HCT116 (cell line): ENCODE data around the gene SF3B4. TPM values are rescaled to one million over a fixed set of nuclear protein-coding genes. Genes with fewer than 3 reads are reported as not detected.

ENCODE experiments used
- ATAC-seq: fragments of 200-7000 bp; cut with Tn5 transposase; 2 replicates; pipeline ENCODE4 v1.9.1; 2020; ENCODE audit warnings: mild to moderate bottlenecking, moderate library complexity
- BruUV-seq: library from RNA; stranded (reverse); fragments of 400-500 nt; replicated peaks from 2 replicates; lab custom pipeline; 2021; lab: Mats Ljungman, UMichigan
- CTCF ChIA-PET: fragments of 300-600 bp; sonication (Branson Sonifier 250); formaldehyde crosslinking; loops from one replicate; lab custom pipeline; 2021; ENCODE audit warnings: antibody characterized with exemption; lab: Charles Lee
- POLR2A ChIA-PET: fragments of 300-600, 350-600 bp; sonication (Branson Sonifier 250); formaldehyde crosslinking; loops from one replicate; lab custom pipeline; 2021; ENCODE audit warnings: antibody characterized with exemption; lab: Charles Lee
- RAD21 ChIA-PET, 2 experiments: fragments of 300-600 bp; sonication (Branson Sonifier 250); formaldehyde crosslinking; loops; one replicate each; lab custom pipeline; 2023; ENCODE audit warnings: low total read pairs in 2 of 2; ENCODE audit not compliant: uncharacterized antibody in 2 of 2, unreplicated experiment in 2 of 2, low non-redundant PET in 1 of 2; lab: Charles Lee
- DNase-seq: peaks from one replicate; pipeline ENCODE4 v3.0.0-alpha.2; 2010; ENCODE audit warnings: low read depth, low spot score
- H2AFZ ChIP-seq: fragments of 200-600 bp; shearing (Covaris generic), sonication (generic); 2 replicates; pipeline ENCODE4 v1.6.1; 2017; ENCODE audit warnings: low read depth, mixed run types, mixed read lengths, antibody characterized with exemption, low read length; ENCODE audit not compliant: poor library complexity, severe bottlenecking
- H3K27ac ChIP-seq: 2 replicates; pipeline ENCODE4 v1.5.1; 2012; ENCODE audit warnings: low read depth, low read length
- H3K27me3 ChIP-seq: fragments of 200-600 bp; sonication (generic); 2 replicates; pipeline ENCODE4 v1.6.1; 2016; ENCODE audit warnings: mixed run types, low read length, mixed read lengths; ENCODE audit not compliant: insufficient read depth
- H3K36me3 ChIP-seq, 2 experiments: fragments of 200-500 bp in 1 of 2; fragments of 200-600 bp in 1 of 2; sonication (Bioruptor generic) in 1 of 2; sonication (generic) in 1 of 2; 2 replicates each; pipeline versions ENCODE4 v1.5.1 to v1.6.1; 2014 to 2016; ENCODE audit warnings: low read length in 2 of 2, inconsistent platforms in 1 of 2, mixed read lengths in 1 of 2, mixed run types in 1 of 2; ENCODE audit not compliant: insufficient read depth in 2 of 2, control insufficient read depth in 1 of 2
- H3K4me1 ChIP-seq, 2 experiments: fragments of 200-600 bp in 1 of 2; sonication (generic) in 1 of 2; 2 replicates each; pipeline versions ENCODE4 v1.5.1 to v1.6.1; 2012 to 2017; ENCODE audit warnings: low read length in 2 of 2, inconsistent platforms in 1 of 2, mild to moderate bottlenecking in 1 of 2, mixed read lengths in 1 of 2, mixed run types in 1 of 2, moderate library complexity in 1 of 2; ENCODE audit not compliant: insufficient read depth in 2 of 2, control insufficient read depth in 1 of 2
- H3K4me2 ChIP-seq: fragments of 200-600 bp; sonication (generic); 2 replicates; pipeline ENCODE4 v1.6.1; 2017; ENCODE audit warnings: mixed run types, low read length, mixed read lengths
- H3K4me3 ChIP-seq, 2 experiments: fragments of 200-600 bp in 1 of 2; sonication (generic) in 1 of 2; replicated peaks in 1 of 2; 2 replicates each; pipeline ENCODE4 v1.5.1; 2011 to 2016; ENCODE audit warnings: low read length in 2 of 2, control low read depth in 1 of 2, low read depth in 1 of 2, mild to moderate bottlenecking in 1 of 2, mixed read lengths in 1 of 2, mixed run types in 1 of 2
- H3K79me2 ChIP-seq: fragments of 200-600 bp; sonication (generic); 2 replicates; pipeline ENCODE4 v1.6.1; 2017; ENCODE audit warnings: mild to moderate bottlenecking, mixed run types, low read length, moderate library complexity, mixed read lengths; ENCODE audit not compliant: insufficient read depth
- H3K9ac ChIP-seq: fragments of 200-600 bp; sonication (generic); 2 replicates; pipeline ENCODE4 v1.6.1; 2016; ENCODE audit warnings: low read length, mixed read lengths
- H3K9me2 ChIP-seq: fragments of 200-600 bp; sonication (generic), shearing (Covaris generic); 2 replicates; pipeline ENCODE4 v1.6.1; 2017; ENCODE audit warnings: mixed run types, mild to moderate bottlenecking, moderate library complexity; ENCODE audit not compliant: insufficient read depth
- H3K9me3 ChIP-seq, 2 experiments: fragments of 200-500 bp in 1 of 2; fragments of 200-600 bp in 1 of 2; sonication (Bioruptor generic) in 1 of 2; sonication (generic) in 1 of 2; 2 replicates each; pipeline ENCODE4 v1.6.1; 2014 to 2017; ENCODE audit warnings: low read length in 2 of 2, mixed read lengths in 2 of 2, inconsistent platforms in 1 of 2, low read depth in 1 of 2, mild to moderate bottlenecking in 1 of 2, mixed run types in 1 of 2, moderate library complexity in 1 of 2; ENCODE audit not compliant: control insufficient read depth in 1 of 2, insufficient read depth in 1 of 2
- H4K20me1 ChIP-seq: fragments of 200-600 bp; sonication (generic), shearing (Covaris generic); 2 replicates; pipeline ENCODE4 v1.6.1; 2017; ENCODE audit warnings: mixed run types, mild to moderate bottlenecking, moderate library complexity; ENCODE audit not compliant: insufficient read depth
- EGR1 ChIP-seq: IDR thresholded peaks from 2 replicates; pipeline ENCODE4 v1.6.1; 2012; ENCODE audit warnings: low read depth
- ELF1 ChIP-seq: IDR thresholded peaks from 2 replicates; pipeline ENCODE4 v1.6.1; 2012; ENCODE audit warnings: low read depth, borderline replicate concordance
- EZH2 ChIP-seq: fragments of 200-600 bp; sonication (generic); IDR thresholded peaks from 2 replicates; pipeline ENCODE4 v1.6.1; 2017; ENCODE audit warnings: antibody characterized with exemption, mixed run types
- EZH2phosphoT487 ChIP-seq: fragments of 200-600 bp; IDR thresholded peaks from 2 replicates; pipeline ENCODE4 v1.6.1; 2018; ENCODE audit warnings: antibody characterized with exemption, borderline replicate concordance
- FOSL1 ChIP-seq: IDR thresholded peaks from 2 replicates; pipeline ENCODE4 v1.6.1; 2012; ENCODE audit warnings: low read depth
- JUND ChIP-seq: IDR thresholded peaks from 2 replicates; pipeline ENCODE4 v1.6.1; 2012
- POLR2AphosphoS5 ChIP-seq: IDR thresholded peaks from 2 replicates; pipeline ENCODE4 v1.6.1; 2011; ENCODE audit warnings: mild to moderate bottlenecking, low read depth, low read length, moderate library complexity
- SIN3A ChIP-seq: IDR thresholded peaks from 2 replicates; pipeline ENCODE4 v1.6.1; 2012; ENCODE audit warnings: low read depth
- SP1 ChIP-seq: IDR thresholded peaks from 2 replicates; pipeline ENCODE4 v1.6.1; 2012; ENCODE audit warnings: low read depth
- TCF7L2 ChIP-seq: IDR thresholded peaks from 2 replicates; pipeline ENCODE4 v1.7.0; 2011; ENCODE audit warnings: borderline replicate concordance, inconsistent platforms; ENCODE audit not compliant: insufficient read depth, insufficient read length; ENCODE audit errors: extremely low read depth
- YY1 ChIP-seq: IDR thresholded peaks from 2 replicates; pipeline ENCODE4 v1.6.1; 2011; ENCODE audit warnings: low read length, low read depth, moderate library complexity, mild to moderate bottlenecking; ENCODE audit not compliant: insufficient replicate concordance; ENCODE audit errors: extremely low read depth
- ZFX ChIP-seq: fragments of 450-650 bp; IDR thresholded peaks from 2 replicates; pipeline ENCODE4 v1.6.1; 2017
- intact Hi-C: fragments of 100-400 bp; cut with micrococcal nuclease; formaldehyde crosslinking; loops from 2 replicates; pipeline ENCODE4 v1.10.0; 2022
- total RNA-seq: library from RNA; stranded (reverse); gene quantifications from one replicate; pipeline ENCODE4 v1.2.1, GENCODE V29; 2021; ENCODE audit not compliant: unreplicated experiment
- TF ChIP-seq, protein P1 (sequence below): IDR thresholded peaks from 2 replicates; pipeline ENCODE4 v1.6.1; 2012
- TF ChIP-seq, protein P2 (sequence below): IDR thresholded peaks from 2 replicates; pipeline ENCODE4 v1.6.1; 2012; ENCODE audit warnings: low read depth
- TF ChIP-seq, protein P3 (sequence below): IDR thresholded peaks from 2 replicates; pipeline ENCODE4 v1.6.1; 2012
- TF ChIP-seq, protein P4 (sequence below), 3 experiments: fragments of 200-600 bp in 1 of 3; sonication (generic) in 1 of 3; IDR thresholded peaks in 2 of 3; conservative IDR thresholded peaks in 1 of 3; 2 replicates each; pipeline ENCODE4 v1.5.1; 2012 to 2017; ENCODE audit warnings: low read depth in 2 of 3, low read length in 2 of 3, antibody characterized with exemption in 1 of 3, borderline replicate concordance in 1 of 3, control low read depth in 1 of 3, mild to moderate bottlenecking in 1 of 3, mixed read lengths in 1 of 3, mixed run types in 1 of 3, moderate library complexity in 1 of 3; ENCODE audit not compliant: insufficient read depth in 1 of 3

SF3B4 gene
- total RNA-seq, 1 experiment from 2014 or later, result 88.5 TPM

DNA sequence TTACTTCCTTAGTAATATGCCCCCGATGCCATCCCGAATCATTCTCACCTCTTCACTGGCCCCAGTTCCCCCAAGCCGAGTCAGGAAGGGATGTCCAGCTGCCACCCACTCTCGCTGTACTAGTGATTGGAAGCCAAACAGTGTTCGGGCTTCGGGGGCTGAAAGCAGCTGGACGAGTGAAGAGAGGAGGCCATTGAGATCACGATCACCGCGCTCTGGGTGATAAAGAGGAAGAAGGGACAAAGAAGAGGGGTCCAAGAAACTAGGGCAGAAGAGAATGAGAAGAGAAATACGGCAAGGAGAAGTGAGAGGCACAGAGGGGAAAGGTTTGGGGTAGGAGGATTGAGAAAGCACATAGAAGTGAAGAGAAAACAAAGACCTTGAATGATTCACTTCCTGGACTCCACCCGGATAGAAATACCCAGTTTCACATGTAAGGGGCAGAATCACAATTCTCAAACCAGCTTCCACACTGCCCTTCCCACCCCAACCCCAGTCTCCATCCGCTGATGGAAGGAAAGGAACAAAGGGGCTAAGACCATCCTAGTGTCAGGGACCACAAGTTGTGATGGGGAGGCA, 3.7 kb upstream of the SF3B4 start:
- POLR2A ChIA-PET, result interaction anchor here (0.6 kb wide), 1 partner anchor 12 kb away, joined by 5 read pairs; no protein-coding TSS in a partner anchor
- Histone ChIP-seq H3K4me3 (no peak overlapping the region), H3K9me2 (no peaks in the 10 kb centered on the region), H3K9me3 (no peaks in the 10 kb centered on the region), H2AFZ (no peak overlapping the region), H3K36me3 (peaks cover 3 to 6% of the 10 kb centered on the region in 2 experiments; a peak in 2 of 4 replicates), H3K4me1 (peaks cover 11 to 33% of the 10 kb centered on the region in 2 experiments), H4K20me1 (peaks cover 2% of the 10 kb centered on the region; the same call in 1 of the 2 replicates), H3K27ac (no peak overlapping the region), H3K9ac (no peak overlapping the region), H3K79me2 (peaks cover 17% of the 10 kb centered on the region), H3K27me3 (no peaks in the 10 kb centered on the region), H3K4me2 (peak overlapping the region; percentile 33)
- ATAC-seq (no peak), DNase-seq (no peak)
- TF ChIP-seq POLR2AphosphoS5 (no peak), YY1 (no peak), FOSL1 (no peak), EGR1 (no peak), SIN3A (no peak), TCF7L2 (no peak), SP1 (no peak), ZFX (no peak), EZH2 (no peak), EZH2phosphoT487 (no peak), ELF1 (no peak), JUND (no peak)
- TF ChIP-seq, protein P1, sequence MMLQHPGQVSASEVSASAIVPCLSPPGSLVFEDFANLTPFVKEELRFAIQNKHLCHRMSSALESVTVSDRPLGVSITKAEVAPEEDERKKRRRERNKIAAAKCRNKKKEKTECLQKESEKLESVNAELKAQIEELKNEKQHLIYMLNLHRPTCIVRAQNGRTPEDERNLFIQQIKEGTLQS, result no peak
- TF ChIP-seq, protein P2, sequence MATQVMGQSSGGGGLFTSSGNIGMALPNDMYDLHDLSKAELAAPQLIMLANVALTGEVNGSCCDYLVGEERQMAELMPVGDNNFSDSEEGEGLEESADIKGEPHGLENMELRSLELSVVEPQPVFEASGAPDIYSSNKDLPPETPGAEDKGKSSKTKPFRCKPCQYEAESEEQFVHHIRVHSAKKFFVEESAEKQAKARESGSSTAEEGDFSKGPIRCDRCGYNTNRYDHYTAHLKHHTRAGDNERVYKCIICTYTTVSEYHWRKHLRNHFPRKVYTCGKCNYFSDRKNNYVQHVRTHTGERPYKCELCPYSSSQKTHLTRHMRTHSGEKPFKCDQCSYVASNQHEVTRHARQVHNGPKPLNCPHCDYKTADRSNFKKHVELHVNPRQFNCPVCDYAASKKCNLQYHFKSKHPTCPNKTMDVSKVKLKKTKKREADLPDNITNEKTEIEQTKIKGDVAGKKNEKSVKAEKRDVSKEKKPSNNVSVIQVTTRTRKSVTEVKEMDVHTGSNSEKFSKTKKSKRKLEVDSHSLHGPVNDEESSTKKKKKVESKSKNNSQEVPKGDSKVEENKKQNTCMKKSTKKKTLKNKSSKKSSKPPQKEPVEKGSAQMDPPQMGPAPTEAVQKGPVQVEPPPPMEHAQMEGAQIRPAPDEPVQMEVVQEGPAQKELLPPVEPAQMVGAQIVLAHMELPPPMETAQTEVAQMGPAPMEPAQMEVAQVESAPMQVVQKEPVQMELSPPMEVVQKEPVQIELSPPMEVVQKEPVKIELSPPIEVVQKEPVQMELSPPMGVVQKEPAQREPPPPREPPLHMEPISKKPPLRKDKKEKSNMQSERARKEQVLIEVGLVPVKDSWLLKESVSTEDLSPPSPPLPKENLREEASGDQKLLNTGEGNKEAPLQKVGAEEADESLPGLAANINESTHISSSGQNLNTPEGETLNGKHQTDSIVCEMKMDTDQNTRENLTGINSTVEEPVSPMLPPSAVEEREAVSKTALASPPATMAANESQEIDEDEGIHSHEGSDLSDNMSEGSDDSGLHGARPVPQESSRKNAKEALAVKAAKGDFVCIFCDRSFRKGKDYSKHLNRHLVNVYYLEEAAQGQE, result no peak
- TF ChIP-seq, protein P3, sequence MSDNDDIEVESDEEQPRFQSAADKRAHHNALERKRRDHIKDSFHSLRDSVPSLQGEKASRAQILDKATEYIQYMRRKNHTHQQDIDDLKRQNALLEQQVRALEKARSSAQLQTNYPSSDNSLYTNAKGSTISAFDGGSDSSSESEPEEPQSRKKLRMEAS, result no peak
- TF ChIP-seq, protein P4, sequence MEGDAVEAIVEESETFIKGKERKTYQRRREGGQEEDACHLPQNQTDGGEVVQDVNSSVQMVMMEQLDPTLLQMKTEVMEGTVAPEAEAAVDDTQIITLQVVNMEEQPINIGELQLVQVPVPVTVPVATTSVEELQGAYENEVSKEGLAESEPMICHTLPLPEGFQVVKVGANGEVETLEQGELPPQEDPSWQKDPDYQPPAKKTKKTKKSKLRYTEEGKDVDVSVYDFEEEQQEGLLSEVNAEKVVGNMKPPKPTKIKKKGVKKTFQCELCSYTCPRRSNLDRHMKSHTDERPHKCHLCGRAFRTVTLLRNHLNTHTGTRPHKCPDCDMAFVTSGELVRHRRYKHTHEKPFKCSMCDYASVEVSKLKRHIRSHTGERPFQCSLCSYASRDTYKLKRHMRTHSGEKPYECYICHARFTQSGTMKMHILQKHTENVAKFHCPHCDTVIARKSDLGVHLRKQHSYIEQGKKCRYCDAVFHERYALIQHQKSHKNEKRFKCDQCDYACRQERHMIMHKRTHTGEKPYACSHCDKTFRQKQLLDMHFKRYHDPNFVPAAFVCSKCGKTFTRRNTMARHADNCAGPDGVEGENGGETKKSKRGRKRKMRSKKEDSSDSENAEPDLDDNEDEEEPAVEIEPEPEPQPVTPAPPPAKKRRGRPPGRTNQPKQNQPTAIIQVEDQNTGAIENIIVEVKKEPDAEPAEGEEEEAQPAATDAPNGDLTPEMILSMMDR (IDR thresholded peaks at IDR 0.05 in 2 of 3, conservative IDR thresholded peaks at IDR 0.05 in 1 of 3; ENCODE audit: borderline replicate concordance in 1 of 3, insufficient read depth in 1 of 3, low read depth in 2 of 3, low read length in 2 of 3), result no peak
- BruUV-seq, result no TSS peak
- RAD21 ChIA-PET, result no interaction called here
- intact Hi-C loops, result no loop called here
- CTCF ChIA-PET, result no interaction called here
